ENCODE measurements around the gene MFAP5.
"Not testable (repeated sequence)": the region's sequence is repeated elsewhere in the genome, so short reads cannot be mapped to it uniquely, and the experiment has no call there.

- not testable (repeated sequence) for TF ChIP-seq EZH2 (IDR thresholded peaks at IDR 0.05; ENCODE audit: low read length); CTCF (optimal IDR thresholded peaks at IDR 0.05 in 1 of 3, IDR thresholded peaks at IDR 0.05 in 1 of 3, conservative IDR thresholded peaks at IDR 0.05 in 1 of 3; ENCODE audit: extremely low read depth in 1 of 3, insufficient read depth in 2 of 3, low read length in 3 of 3)
These were observed 27.2 kb downstream of the MFAP5 start for GRCh38 chr12:8635342-8636006.

Measured in keratinocyte (primary cell).